Measurements from ENCODE around the gene SRSF1. TPM values are rescaled to one million over a fixed set of nuclear protein-coding genes. Genes with fewer than 3 reads are reported as not detected.

The SRSF1 gene
- total RNA-seq, 1 experiment from 2014 or later = 462 TPM

GRCh38 chr17:58028578-58028977, 21.5 kb upstream of the SRSF1 start:
- no peaks in the 10 kb centered on the region for H3K23me2 ChIP-seq (ENCODE audit: insufficient read length, low read depth, low read length, poor library complexity, severe bottlenecking)
- no peaks in the 10 kb centered on the region for H3K79me1 ChIP-seq (ENCODE audit: insufficient read depth, low read depth, low read length, poor library complexity, severe bottlenecking)
- Mint-ChIP-seq H3K27me3 (ENCODE audit: low read depth) (peaks cover 6% of the 10 kb centered on the region), H3K36me3 (ENCODE audit: insufficient read depth in 1 of 3, low read depth in 3 of 3) (peaks cover 2 to 15% (median 3%) of the 10 kb centered on the region in 3 experiments; a peak in 5 of 7 replicates), H3K4me3 (no peak overlapping the region), H3K27ac (no peak overlapping the region), H3K9me3 (peaks cover 11 to 17% of the 10 kb centered on the region in 2 experiments), H3K4me1 (peaks cover 12 to 13% of the 10 kb centered on the region in 2 experiments)
- no peak overlapping the region for H2BK5ac ChIP-seq (ENCODE audit: insufficient read length, low read length)
- H3T11ph ChIP-seq (ENCODE audit: low read length) = no peak overlapping the region
- H3K79me2 ChIP-seq (ENCODE audit: insufficient read depth, low read length) = no peaks in the 10 kb centered on the region
- H2AK5ac ChIP-seq (ENCODE audit: insufficient read length, low read length) = no peak overlapping the region
- H3K4me2 ChIP-seq (ENCODE audit: insufficient read depth, insufficient read length, low read length) = no peak overlapping the region
- peaks cover 3% of the 10 kb centered on the region; the same call in 1 of the 2 replicates for H3K4me1 ChIP-seq (ENCODE audit: insufficient read depth, low read length)
- no peak overlapping the region for H3K14ac ChIP-seq (ENCODE audit: insufficient read depth, low read length)
- H3K27me3 ChIP-seq (ENCODE audit: insufficient read depth, low read length) = no peaks in the 10 kb centered on the region
- no peak overlapping the region for H2BK20ac ChIP-seq (ENCODE audit: low read depth, low read length, poor library complexity, severe bottlenecking)
- H2BK15ac ChIP-seq (ENCODE audit: low read depth, low read length) = no peak overlapping the region
- no peak overlapping the region for H3K27ac ChIP-seq (ENCODE audit: insufficient read length, low read depth, low read length)
- H3K4ac ChIP-seq (ENCODE audit: low read depth, low read length) = no peak overlapping the region
- H4K8ac ChIP-seq (replicated peaks; ENCODE audit: insufficient read length, low read depth, low read length) = no peak overlapping the region
- no peak overlapping the region for H3K23ac ChIP-seq (ENCODE audit: insufficient read length, low read depth, low read length)
- no peak overlapping the region for H4K91ac ChIP-seq (ENCODE audit: insufficient read length, low read depth, low read length)
- no peak overlapping the region for H3K9ac ChIP-seq (ENCODE audit: extremely low read depth, insufficient read length, low read length)
- no peak overlapping the region for H2AFZ ChIP-seq (ENCODE audit: low read length)
- no peak for DNase-seq
- no peaks in the 10 kb centered on the region for H3K9me3 ChIP-seq (ENCODE audit: control insufficient read depth, low read depth, low read length)
- H2BK12ac ChIP-seq (ENCODE audit: insufficient read length, low read depth, low read length) = no peak overlapping the region
- no peak for TF ChIP-seq CTCF (conservative IDR thresholded peaks at IDR 0.05)
- H4K20me1 ChIP-seq (ENCODE audit: control insufficient read depth, insufficient read depth, insufficient read length) = no peaks in the 10 kb centered on the region
- no peak overlapping the region for H4K5ac ChIP-seq (ENCODE audit: insufficient read length, low read depth, low read length)
- no peak overlapping the region for H3K56ac ChIP-seq (ENCODE audit: insufficient read length, low read depth, low read length)
- H2BK120ac ChIP-seq (ENCODE audit: low read depth, low read length, poor library complexity, severe bottlenecking) = no peak overlapping the region
- no peak overlapping the region for H3K18ac ChIP-seq (ENCODE audit: insufficient read length, low read depth, low read length)

Measured in H9 (cell line).